HG03439 (cell line): ENCODE measurements around the gene KIF2A.

ENCODE experiments used
- ATAC-seq: cut with Tn5 transposase; IDR thresholded peaks from one replicate; pipeline ENCODE4 v1.9.1; 2021; ENCODE audit warnings: mild to moderate bottlenecking, moderate library complexity; ENCODE audit not compliant: unreplicated experiment

The KIF2A gene

GRCh38 chr5:62374090-62374489, 68.1 kb downstream of the KIF2A start:
- no peak for ATAC-seq

DNA sequence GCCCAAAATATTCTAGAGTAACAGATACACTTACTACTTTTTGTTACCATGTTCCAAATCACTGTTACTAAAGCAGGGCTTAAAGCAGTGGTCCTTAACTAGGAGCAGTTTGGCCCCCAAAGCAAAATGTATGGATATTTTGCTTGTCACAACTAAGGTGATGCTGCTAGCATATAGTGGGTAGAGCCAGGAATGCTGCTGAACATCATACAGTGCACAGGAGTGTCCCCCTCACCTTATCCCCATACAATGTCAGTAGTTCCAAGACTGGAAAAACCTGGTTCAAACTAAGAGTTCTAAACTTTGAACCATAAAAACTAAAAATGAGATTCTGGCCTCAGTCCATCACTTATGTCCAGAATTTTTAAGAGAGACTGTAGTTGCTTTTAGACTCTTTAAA, 69.6 kb downstream of the KIF2A start:
- ATAC-seq: no peak

DNA sequence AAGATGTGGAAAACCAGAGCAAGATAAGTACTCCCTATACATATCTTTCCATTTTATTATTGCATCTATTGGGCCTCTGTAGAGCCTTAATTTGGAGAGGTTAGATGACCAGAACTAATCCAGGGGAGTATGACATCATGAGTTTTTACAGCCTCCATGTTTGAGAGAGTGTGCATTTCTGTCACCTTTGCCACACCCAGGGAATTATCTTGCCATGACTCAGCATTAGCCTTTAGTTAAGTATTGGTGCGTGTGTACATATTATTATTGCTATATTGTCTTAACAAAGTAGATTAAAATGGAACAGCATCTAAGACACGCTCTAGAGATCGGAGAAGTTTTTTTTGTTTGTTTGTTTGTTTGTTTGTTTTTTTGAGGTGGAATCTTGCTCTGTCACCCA, 70.1 kb downstream of the KIF2A start:
- no peak for ATAC-seq

- no peak for ATAC-seq
Measured at GRCh38 chr5:62385131-62385530, 79.1 kb downstream of the KIF2A start.

GRCh38 chr5:62385816-62386400, 79.9 kb downstream of the KIF2A start:
- no peak for ATAC-seq

DNA sequence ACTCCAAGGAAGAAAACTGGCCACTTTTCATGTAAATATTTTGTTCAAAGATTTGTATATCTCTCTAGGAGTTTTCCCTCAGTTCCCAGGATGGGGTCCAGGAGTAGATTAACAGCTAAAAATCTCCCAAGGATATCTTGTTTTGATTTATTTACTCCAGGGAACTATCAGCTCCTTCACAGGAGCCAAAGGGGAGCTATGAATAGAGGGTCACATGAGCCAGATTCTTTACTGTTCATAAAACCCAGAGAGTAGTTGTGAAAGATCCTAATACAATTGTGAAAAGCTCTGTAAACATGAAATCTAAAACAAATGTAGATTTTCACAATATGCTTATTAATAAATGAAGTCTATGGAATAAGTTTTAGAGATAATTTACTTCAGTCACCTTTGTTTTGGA, 80.8 kb downstream of the KIF2A start:
- ATAC-seq: no peak

DNA sequence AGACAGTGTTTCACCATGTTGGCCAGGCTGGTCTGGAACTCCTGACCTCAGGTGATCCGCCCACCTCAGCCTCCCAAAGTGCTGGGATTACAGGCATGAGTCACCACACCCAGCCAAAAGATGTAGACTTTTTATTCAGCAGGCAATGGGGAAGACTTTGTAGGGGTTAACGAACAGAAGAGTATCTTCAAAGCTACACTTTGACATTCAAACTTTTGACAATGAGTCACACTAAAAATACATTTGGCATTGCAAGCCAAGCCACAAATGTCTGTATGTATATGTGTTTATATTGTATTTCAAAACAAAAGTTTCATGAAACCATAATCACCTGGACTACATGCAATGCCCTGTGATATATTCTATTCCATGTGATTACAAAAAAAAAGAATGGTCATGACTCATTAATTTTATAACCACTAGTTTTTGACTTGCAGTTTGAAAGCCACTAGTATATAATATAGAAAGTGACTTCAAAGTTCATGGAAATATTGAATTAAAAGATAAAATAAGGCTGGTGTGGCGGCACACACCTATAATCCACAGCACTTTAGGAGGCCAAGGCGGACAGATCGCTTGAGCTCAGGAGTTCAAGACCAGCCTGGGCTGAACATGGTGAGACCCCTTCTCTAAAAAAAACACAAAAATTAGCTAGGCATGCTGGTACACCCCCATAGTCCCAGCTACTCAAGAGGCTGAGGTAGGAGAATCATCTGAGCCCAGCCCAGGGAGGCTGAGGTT, 89.4 kb downstream of the KIF2A start:
- ATAC-seq: no peak

GRCh38 chr5:62403411-62404250, 97.6 kb downstream of the KIF2A start, which contains the start of gene DIMT1:
DIMT1 (minus strand) TSS chr5:62403905; CDS start chr5:62403772, 133 bp downstream.
- ATAC-seq: peak; percentile 98

DNA sequence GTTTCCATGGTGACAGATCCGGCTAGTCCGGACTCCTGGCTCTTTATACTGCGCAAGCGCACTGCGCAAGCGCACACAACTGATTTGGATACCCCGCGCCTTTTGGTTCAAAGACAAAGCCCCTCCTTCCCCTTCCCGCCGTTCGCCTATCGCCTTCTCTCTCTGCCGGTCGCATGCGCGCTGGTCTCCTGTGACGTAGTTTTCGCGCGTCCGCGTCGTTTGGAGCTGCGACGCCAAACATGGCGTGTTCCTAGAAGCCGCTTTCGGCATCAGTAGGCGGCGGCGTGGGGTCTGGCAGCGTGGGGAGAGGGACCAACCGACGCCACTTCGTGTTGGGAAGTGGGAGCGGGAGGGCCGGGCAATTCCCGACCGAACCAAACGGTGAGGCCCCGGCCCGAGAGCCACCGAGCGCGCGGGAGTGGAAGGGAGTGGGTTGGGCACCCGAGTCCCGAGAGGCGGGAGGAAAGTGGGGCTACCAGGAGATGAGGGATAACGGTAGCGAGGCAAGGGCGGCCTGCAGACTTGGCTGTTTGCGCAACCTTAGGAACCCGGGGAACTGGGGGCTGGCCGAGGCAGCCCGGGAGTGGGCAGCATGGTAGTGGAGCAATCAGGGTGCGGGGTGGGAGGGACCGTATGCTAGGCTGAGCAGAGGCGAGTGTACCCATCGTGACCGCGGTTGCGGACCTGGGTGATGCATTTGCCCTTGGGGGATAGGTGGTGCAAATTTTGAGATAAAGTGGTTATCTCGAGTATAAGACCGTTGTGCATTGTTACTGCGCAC, 106.7 kb downstream of the KIF2A start, which contains the start of gene IPO11:
Gene IPO11 (plus strand): TSS at position 215 of the 781 bp plus-strand sequence. CDS start 24,517 bp downstream, outside the sequence.
- ATAC-seq: peak; percentile 98

- ATAC-seq: no peak
Measured at GRCh38 chr5:62413711-62414110, 107.7 kb downstream of the KIF2A start.

GRCh38 chr5:62418462-62419076, 112.6 kb downstream of the KIF2A start:
- no peak for ATAC-seq

GRCh38 chr5:62419609-62420008, 113.6 kb downstream of the KIF2A start:
- no peak for ATAC-seq

DNA sequence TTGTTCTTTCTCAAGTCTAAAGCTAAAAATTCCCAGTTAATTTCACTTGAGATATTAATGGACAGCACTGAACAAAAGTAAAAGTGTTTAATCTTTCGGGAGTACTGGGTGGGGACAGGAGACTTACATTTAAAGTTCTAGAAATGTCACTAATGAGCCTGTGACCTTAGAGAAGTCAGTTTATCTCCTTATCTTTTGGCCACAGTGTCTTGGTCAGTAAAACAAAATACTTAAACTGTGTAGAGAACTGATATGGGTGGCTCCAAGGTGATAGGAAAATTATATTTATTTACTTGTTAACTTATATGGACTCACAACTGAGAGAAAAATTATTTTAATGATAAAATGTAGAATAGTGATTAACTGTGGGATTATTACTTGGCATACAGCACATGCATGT, 115.4 kb downstream of the KIF2A start:
- ATAC-seq: no peak

- no peak for ATAC-seq
Measured at GRCh38 chr5:62424763-62425162, 118.8 kb downstream of the KIF2A start.

- ATAC-seq: no peak
Measured at GRCh38 chr5:62431735-62432620, 126.0 kb downstream of the KIF2A start.

DNA sequence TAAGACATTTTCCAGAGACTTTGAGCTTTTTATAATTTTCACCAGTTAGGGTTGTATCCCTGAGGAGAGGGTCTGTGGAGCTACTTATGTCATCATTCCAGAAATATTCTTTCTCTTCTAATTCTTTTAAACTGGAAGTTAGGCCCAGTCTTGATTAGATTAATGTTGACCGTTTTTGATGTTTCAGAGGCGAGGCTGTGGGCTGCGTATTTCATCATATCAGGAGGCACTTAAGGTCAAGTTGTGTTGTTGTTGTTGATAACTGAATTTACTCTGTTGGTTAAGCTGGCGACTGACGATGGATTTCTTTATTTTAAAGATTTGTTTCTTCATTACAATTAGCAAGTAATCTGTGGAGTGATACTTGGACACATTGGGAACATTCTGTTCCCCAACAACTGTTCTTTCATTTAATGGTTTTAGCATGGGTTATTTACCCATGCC, 126.6 kb downstream of the KIF2A start:
- ATAC-seq: no peak
